UCSD-AML1 (cell line): Measurements from ENCODE around the gene CFAP52.
"Not testable (repeated sequence)": the region's sequence is repeated elsewhere in the genome, so short reads cannot be mapped to it uniquely, and the experiment has no call there.

Experiments used
- DNase-seq: peaks from one replicate; lab custom pipeline; 2025; ENCODE audit not compliant: unreplicated experiment; lab: John Stamatoyannopoulos, UW

The CFAP52 gene

GRCh38 chr17:9576521-9577372, at the start of gene CFAP52:
Gene CFAP52 (plus strand): TSS chr17:9576642. CDS start chr17:9576696, 54 bp downstream.
- peak; percentile 60 for DNase-seq

GRCh38 chr17:9527788-9528187, 48.7 kb upstream of the CFAP52 start:
- DNase-seq: no peak

- no peak for DNase-seq
Observed at GRCh38 chr17:9529033-9529700, 47.3 kb upstream of the CFAP52 start.

- no peak for DNase-seq
Observed at GRCh38 chr17:9531034-9531433, 45.4 kb upstream of the CFAP52 start.

- no peak for DNase-seq
Observed at GRCh38 chr17:9532715-9533114, 43.7 kb upstream of the CFAP52 start.

GRCh38 chr17:9533441-9533840, 43.0 kb upstream of the CFAP52 start:
- no peak for DNase-seq

GRCh38 chr17:9536061-9536460, 40.4 kb upstream of the CFAP52 start:
- no peak for DNase-seq

- no peak for DNase-seq
Observed at GRCh38 chr17:9537177-9537776, 39.2 kb upstream of the CFAP52 start.

- DNase-seq: no peak
Observed at GRCh38 chr17:9538626-9539025, 37.8 kb upstream of the CFAP52 start.

- no peak for DNase-seq
Observed at GRCh38 chr17:9541718-9542117, 34.7 kb upstream of the CFAP52 start.

- DNase-seq: no peak
Observed at GRCh38 chr17:9544221-9544620, 32.2 kb upstream of the CFAP52 start.

GRCh38 chr17:9549215-9549614, 27.2 kb upstream of the CFAP52 start:
- no peak for DNase-seq

- no peak for DNase-seq
Observed at GRCh38 chr17:9553181-9553580, 23.3 kb upstream of the CFAP52 start.

- no peak for DNase-seq
Observed at GRCh38 chr17:9553596-9553995, 22.8 kb upstream of the CFAP52 start.

GRCh38 chr17:9554715-9555114, 21.7 kb upstream of the CFAP52 start:
- DNase-seq: not testable (repeated sequence)

- no peak for DNase-seq
Observed at GRCh38 chr17:9557161-9557755, 19.2 kb upstream of the CFAP52 start.

- DNase-seq: no peak
Observed at GRCh38 chr17:9557857-9558256, 18.6 kb upstream of the CFAP52 start.

- DNase-seq: no peak
Observed at GRCh38 chr17:9564104-9564503, 12.3 kb upstream of the CFAP52 start.

GRCh38 chr17:9566067-9566466, 10.4 kb upstream of the CFAP52 start:
- DNase-seq: no peak

- DNase-seq: not testable (repeated sequence)
Observed at GRCh38 chr17:9566739-9567138, 9.7 kb upstream of the CFAP52 start.

- no peak for DNase-seq
Observed at GRCh38 chr17:9568004-9568403, 8.4 kb upstream of the CFAP52 start.
